Karpas-422 (cell line): Measurements from ENCODE around the gene PCLAF. TPM values are rescaled to one million over a fixed set of nuclear protein-coding genes. Genes with fewer than 3 reads are reported as not detected.
"Not testable (repeated sequence)": the region's sequence is repeated elsewhere in the genome, so short reads cannot be mapped to it uniquely, and the experiment has no call there.

Experiments
- DNase-seq: peaks from one replicate; pipeline ENCODE4 v3.0.0-alpha.2; 2015
- H2AFZ ChIP-seq: fragments of 200-600 bp; sonication (generic); 2 replicates; pipeline ENCODE4 v1.6.1; 2014; ENCODE audit warnings: antibody characterized with exemption, low read length, mixed read lengths
- H3K27ac ChIP-seq: fragments of 200-600 bp; sonication (generic); 2 replicates; pipeline ENCODE4 v1.5.1; 2014; ENCODE audit warnings: mild to moderate bottlenecking, low read length, moderate library complexity
- H3K27me3 ChIP-seq: fragments of 200-600 bp; sonication (generic); 2 replicates; pipeline ENCODE4 v1.6.1; 2014; ENCODE audit warnings: low read length, mixed read lengths
- H3K36me3 ChIP-seq: fragments of 200-600 bp; sonication (generic); 2 replicates; pipeline ENCODE4 v1.6.1; 2014; ENCODE audit warnings: low read length, mixed read lengths; ENCODE audit not compliant: insufficient read depth
- H3K4me1 ChIP-seq: fragments of 200-600 bp; sonication (generic); 2 replicates; pipeline ENCODE4 v1.6.1; 2014; ENCODE audit warnings: mild to moderate bottlenecking, low read length, mixed read lengths
- H3K4me2 ChIP-seq: fragments of 200-600 bp; sonication (generic); 2 replicates; pipeline ENCODE4 v1.6.1; 2014; ENCODE audit warnings: low read length, low read depth, mild to moderate bottlenecking; ENCODE audit not compliant: poor library complexity, severe bottlenecking
- H3K4me3 ChIP-seq: fragments of 200-600 bp; sonication (generic); 2 replicates; pipeline ENCODE4 v1.5.1; 2014; ENCODE audit warnings: mild to moderate bottlenecking, antibody characterized with exemption, low read length, mixed read lengths
- H3K79me2 ChIP-seq: fragments of 200-600 bp; sonication (generic); 2 replicates; pipeline ENCODE4 v1.6.1; 2014; ENCODE audit warnings: mild to moderate bottlenecking, low read length, mixed read lengths
- H3K9ac ChIP-seq: fragments of 200-600 bp; sonication (generic); 2 replicates; pipeline ENCODE4 v1.6.0; 2014; ENCODE audit warnings: low read length
- H3K9me2 ChIP-seq: fragments of 200-600 bp; sonication (generic), shearing (Covaris generic); replicated peaks from 2 replicates; pipeline ENCODE4 v1.6.0; 2014; ENCODE audit warnings: mild to moderate bottlenecking, low read length, moderate library complexity; ENCODE audit not compliant: insufficient read depth
- H3K9me3 ChIP-seq: fragments of 300-700, 200-600 bp; sonication (generic); 2 replicates; pipeline ENCODE4 v1.6.1; 2014; ENCODE audit warnings: low read length, mixed read lengths
- H4K20me1 ChIP-seq: fragments of 200-600 bp; sonication (generic); 2 replicates; pipeline ENCODE4 v1.6.1; 2014; ENCODE audit warnings: mild to moderate bottlenecking, antibody characterized with exemption, low read length, low read depth; ENCODE audit not compliant: insufficient read depth
- small RNA-seq: library from RNA; depleted of rRNA; stranded (forward); fragments of <200 nt; gene quantifications from one replicate; pipeline ENCODE3, GENCODE V24; 2014
- total RNA-seq: library from RNA; depleted of rRNA; stranded (reverse); fragments of >200 nt; shearing (Covaris generic); gene quantifications from 2 replicates; pipeline ENCODE4 v1.2.3, GENCODE V29; 2014; ENCODE audit warnings: low replicate concordance; rRNA removed

Gene PCLAF
- total RNA-seq, 1 experiment from 2014 or later: 223 TPM

GRCh38 chr15:64331668-64332067 is 49.6 kb downstream of the PCLAF start:
- not testable (repeated sequence) for H4K20me1 ChIP-seq, H3K4me2 ChIP-seq, H3K36me3 ChIP-seq, H3K9ac ChIP-seq, H2AFZ ChIP-seq, H3K4me3 ChIP-seq, DNase-seq, H3K27me3 ChIP-seq, H3K9me2 ChIP-seq, H3K4me1 ChIP-seq, H3K27ac ChIP-seq, H3K9me3 ChIP-seq
- H3K79me2 ChIP-seq: peaks cover 41% of the 10 kb centered on the region

- H3K27ac ChIP-seq: not testable (repeated sequence)
These were observed 54.3 kb downstream of the PCLAF start for GRCh38 chr15:64326975-64327374.

DNA sequence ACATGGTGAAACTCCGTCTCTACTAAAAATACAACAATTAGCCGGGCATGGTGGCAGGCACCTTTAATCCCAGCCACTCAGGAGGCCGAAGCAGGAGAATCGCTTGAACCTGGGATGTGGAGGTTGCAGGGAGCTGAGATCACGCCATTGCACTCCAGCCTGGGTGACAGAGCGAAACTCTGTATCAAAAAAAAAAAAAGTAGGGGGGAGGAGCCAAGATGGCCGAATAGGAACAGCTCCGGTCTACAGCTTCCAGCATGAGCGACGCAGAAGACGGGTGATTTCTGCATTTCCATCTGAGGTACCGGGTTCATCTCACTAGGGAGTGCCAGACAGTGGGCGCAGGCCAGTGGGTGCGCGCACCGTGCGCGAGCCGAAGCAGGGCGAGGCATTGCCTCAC is 54.8 kb downstream of the PCLAF start:
- not testable (repeated sequence) for H2AFZ ChIP-seq, DNase-seq, H3K9ac ChIP-seq, H3K4me2 ChIP-seq, H4K20me1 ChIP-seq, H3K4me1 ChIP-seq, H3K9me2 ChIP-seq, H3K9me3 ChIP-seq, H3K27ac ChIP-seq, H3K4me3 ChIP-seq, H3K36me3 ChIP-seq, H3K27me3 ChIP-seq
- H3K79me2 ChIP-seq: peaks cover 48% of the 10 kb centered on the region

More at GRCh38 chr15:64326975-64327374, 54.3 kb downstream of the PCLAF start:
- H3K9ac ChIP-seq, H3K4me2 ChIP-seq, H2AFZ ChIP-seq, H3K27me3 ChIP-seq, H3K36me3 ChIP-seq, H3K4me3 ChIP-seq, H3K9me2 ChIP-seq, DNase-seq, H3K4me1 ChIP-seq, H4K20me1 ChIP-seq, H3K9me3 ChIP-seq: not testable (repeated sequence)
- H3K79me2 ChIP-seq: peaks cover 43% of the 10 kb centered on the region

- Histone ChIP-seq H3K9me3 (no peaks in the 10 kb centered on the region), H3K9me2 (no peaks in the 10 kb centered on the region), H3K79me2 (peaks cover 68% of the 10 kb centered on the region), H3K9ac (no peak overlapping the region), H3K36me3 (no peaks in the 10 kb centered on the region), H3K4me3 (no peak overlapping the region), H3K27ac (no peak overlapping the region), H2AFZ (no peak overlapping the region), H3K4me2 (no peak overlapping the region), H4K20me1 (no peaks in the 10 kb centered on the region), H3K27me3 (no peaks in the 10 kb centered on the region), H3K4me1 (no peaks in the 10 kb centered on the region)
- DNase-seq: no peak
These were observed 56.9 kb downstream of the PCLAF start for GRCh38 chr15:64324165-64324877.

- H4K20me1 ChIP-seq: no peaks in the 10 kb centered on the region
- no peak overlapping the region for H3K4me3 ChIP-seq
- H3K27ac ChIP-seq: no peak overlapping the region
- H3K9ac ChIP-seq: no peak overlapping the region
- no peak overlapping the region for H2AFZ ChIP-seq
- no peaks in the 10 kb centered on the region for H3K27me3 ChIP-seq
- no peak for DNase-seq
- H3K36me3 ChIP-seq: no peaks in the 10 kb centered on the region; the same call in 1 of the 2 replicates
- no peaks in the 10 kb centered on the region for H3K4me1 ChIP-seq
- H3K79me2 ChIP-seq: peaks cover 65% of the 10 kb centered on the region
- H3K4me2 ChIP-seq: no peak overlapping the region
- H3K9me3 ChIP-seq: no peaks in the 10 kb centered on the region
- H3K9me2 ChIP-seq: no peaks in the 10 kb centered on the region
These were observed 66.0 kb downstream of the PCLAF start for GRCh38 chr15:64315216-64315615.

- H3K4me3 ChIP-seq: no peak overlapping the region
- no peak overlapping the region for H3K9ac ChIP-seq
- no peaks in the 10 kb centered on the region for H4K20me1 ChIP-seq
- no peak overlapping the region for H3K27ac ChIP-seq
- peaks cover 66% of the 10 kb centered on the region for H3K79me2 ChIP-seq
- DNase-seq: no peak
- no peaks in the 10 kb centered on the region; the same call in 1 of the 2 replicates for H3K36me3 ChIP-seq
- H3K4me1 ChIP-seq: no peaks in the 10 kb centered on the region
- no peaks in the 10 kb centered on the region for H3K27me3 ChIP-seq
- no peaks in the 10 kb centered on the region for H3K9me3 ChIP-seq
- no peak overlapping the region for H3K4me2 ChIP-seq
- H3K9me2 ChIP-seq: no peaks in the 10 kb centered on the region
- no peak overlapping the region for H2AFZ ChIP-seq
These were observed 66.8 kb downstream of the PCLAF start for GRCh38 chr15:64314456-64314855.

Small RNA genes lying within 50 kb of the gene (small RNA-seq; reads per million reads assigned to genes)
- not detected for gene RF00554

Other genes starting within 250 kb of the PCLAF start
- gene SNX22, start 229.7 kb downstream of the PCLAF start, total RNA-seq: 51.5 and 71.4 TPM in 2 replicates
- 165 and 257 TPM in 2 replicates for gene PPIB, start 218.4 kb downstream of the PCLAF start, total RNA-seq
- gene CSNK1G1, start 25.3 kb downstream of the PCLAF start, total RNA-seq: 29.1 and 37.1 TPM in 2 replicates
- 9.2 and 11.9 TPM in 2 replicates for gene TRIP4, start 6.4 kb upstream of the PCLAF start, total RNA-seq
- 26.7 and 29.6 TPM in 2 replicates for gene ZNF609, start 79.1 kb upstream of the PCLAF start, total RNA-seq